DND-41 (cell line): ENCODE data around the gene SIX2.

Experiments
- CTCF ChIP-seq: IDR thresholded peaks from 2 replicates; pipeline ENCODE4 v1.5.1; 2012; ENCODE audit warnings: borderline replicate concordance, low read length, moderate library complexity, mild to moderate bottlenecking; ENCODE audit not compliant: poor library complexity, severe bottlenecking; ENCODE audit errors: extremely low read depth
- EZH2 ChIP-seq: IDR thresholded peaks from 3 replicates; pipeline ENCODE4 v1.6.1; 2012; ENCODE audit warnings: borderline replicate concordance, low read depth, mild to moderate bottlenecking, moderate library complexity, low read length, inconsistent platforms; ENCODE audit not compliant: severe bottlenecking

- TF ChIP-seq CTCF, result peak; percentile 96
- no peak for TF ChIP-seq EZH2
These were observed 53.5 kb downstream of the SIX2 start for GRCh38 chr2:44955593-44956392.
